Fibroblast of mammary gland (primary cell): ENCODE data around the gene MEGF10.
"Not testable (repeated sequence)": the region's sequence is repeated elsewhere in the genome, so short reads cannot be mapped to it uniquely, and the experiment has no call there.

Experiments used
- DNase-seq: peaks from one replicate; pipeline ENCODE4 v3.0.0-alpha.2; 2010; ENCODE audit warnings: low read depth
- H3K4me3 ChIP-seq: 2 replicates; pipeline ENCODE4 v1.5.1; 2011; ENCODE audit warnings: low read depth, mild to moderate bottlenecking, low read length, moderate library complexity; ENCODE audit not compliant: control insufficient read depth
- CTCF ChIP-seq: conservative IDR thresholded peaks from 2 replicates; pipeline ENCODE4 v1.5.1; 2011; ENCODE audit warnings: low read depth, low read length, inconsistent platforms; ENCODE audit not compliant: control insufficient read depth, insufficient read depth

The MEGF10 gene

GRCh38 chr5:127293373-127293772 lies 2.8 kb downstream of the MEGF10 start:
- TF ChIP-seq CTCF, result no peak
- DNase-seq, result no peak
- no peak overlapping the region for H3K4me3 ChIP-seq

DNA sequence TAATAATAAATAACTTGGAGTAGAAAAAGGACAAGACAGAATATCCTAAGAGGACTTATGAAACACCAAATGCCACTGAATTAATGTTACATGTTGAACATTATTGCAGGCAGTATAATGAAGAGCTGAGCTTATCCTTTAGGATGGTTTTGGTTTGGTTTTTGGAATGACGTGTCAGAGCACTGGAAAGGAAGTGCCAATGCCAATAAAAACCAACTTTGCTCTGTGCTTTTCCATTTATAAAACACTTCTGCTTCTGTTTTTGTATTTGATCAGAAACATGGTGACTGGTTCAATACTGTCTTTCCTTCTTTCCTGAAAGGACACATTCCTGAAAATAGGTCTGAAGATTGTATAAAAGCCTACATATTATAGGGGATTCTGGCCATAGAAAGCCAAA lies 4.2 kb downstream of the MEGF10 start:
- no peak for TF ChIP-seq CTCF
- DNase-seq, result peak; percentile 9

DNA sequence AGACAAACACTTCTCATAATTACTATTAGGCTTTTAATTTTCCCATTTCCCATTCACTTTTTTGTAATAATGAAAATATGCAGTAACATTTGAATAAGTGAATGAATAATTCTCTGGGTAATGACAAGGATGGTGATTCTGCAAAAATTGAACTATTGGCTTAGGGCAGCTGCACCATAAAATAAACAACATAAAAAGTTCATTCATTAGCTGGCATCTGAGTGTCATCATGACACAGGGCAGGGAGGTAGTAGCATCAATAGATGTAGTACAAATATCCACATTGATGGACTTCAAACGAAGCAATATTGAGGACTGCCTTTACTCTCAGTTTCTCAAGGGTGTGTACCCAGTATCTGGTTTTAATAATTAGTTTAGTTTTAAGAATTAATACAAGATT lies 4.9 kb downstream of the MEGF10 start:
- TF ChIP-seq CTCF, result no peak
- no peak for DNase-seq
- H3K4me3 ChIP-seq, result no peak overlapping the region

More for the DNA sequence above, 4.2 kb downstream of the MEGF10 start:
- H3K4me3 ChIP-seq, result no peak overlapping the region

GRCh38 chr5:127296321-127296720 lies 5.7 kb downstream of the MEGF10 start:
- H3K4me3 ChIP-seq, result no peak overlapping the region
- TF ChIP-seq CTCF, result no peak
- DNase-seq, result peak; percentile 91

DNA sequence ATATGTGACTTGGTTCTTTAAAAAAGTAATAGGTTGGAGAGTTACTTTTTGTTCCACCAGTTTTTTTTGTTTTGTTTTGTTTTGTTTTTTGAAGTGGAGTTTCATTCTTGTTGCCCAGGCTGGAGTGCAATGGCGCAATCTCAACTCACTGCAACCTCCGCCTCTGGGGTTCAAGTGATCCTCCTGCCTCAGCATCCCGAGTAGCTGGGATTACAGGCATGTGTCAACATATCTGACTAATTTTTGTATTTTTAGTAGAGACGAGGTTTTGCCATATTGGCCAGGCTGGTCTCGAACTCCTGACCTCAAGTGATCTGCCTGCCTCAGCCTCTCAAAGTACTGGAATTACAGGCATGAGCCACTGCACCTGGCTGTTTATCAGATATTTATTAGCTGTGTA lies 6.3 kb downstream of the MEGF10 start:
- not testable (repeated sequence) for H3K4me3 ChIP-seq
- DNase-seq, result peak; percentile 18

DNA sequence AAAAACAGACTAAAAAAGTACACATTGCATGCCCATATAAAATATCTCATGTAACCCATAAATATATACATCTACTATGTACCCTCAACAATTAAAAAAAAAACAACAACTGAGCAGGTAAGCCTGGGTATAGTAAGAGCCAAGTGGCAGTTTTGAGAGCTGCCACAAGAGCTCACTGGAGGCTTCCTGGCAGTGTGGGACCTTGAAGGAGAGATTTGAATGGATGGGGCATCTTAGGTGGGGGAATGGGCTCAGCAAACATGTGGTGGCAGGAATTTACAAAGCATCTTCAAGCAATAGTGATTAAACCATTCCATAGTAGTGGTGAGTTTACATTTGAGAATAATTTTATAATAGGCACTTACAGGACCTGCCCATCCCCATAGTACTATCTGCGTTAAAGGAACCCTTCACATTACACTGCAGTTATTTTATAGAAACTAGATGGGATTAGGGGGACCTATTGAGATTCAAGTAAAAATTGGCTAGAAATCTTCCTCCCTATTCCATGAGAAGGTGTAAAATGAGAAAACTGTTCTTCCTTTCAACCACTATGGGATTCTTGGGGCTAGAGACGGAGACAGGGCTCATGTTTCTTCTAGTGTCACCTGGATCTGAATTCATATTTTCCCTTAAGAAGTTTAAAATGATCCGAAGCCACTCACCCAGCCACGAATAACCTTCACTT lies 6.9 kb downstream of the MEGF10 start:
- no peak overlapping the region for H3K4me3 ChIP-seq
- DNase-seq, result no peak
- TF ChIP-seq CTCF, result no peak

- TF ChIP-seq CTCF, result no peak
- DNase-seq, result no peak
- no peak overlapping the region for H3K4me3 ChIP-seq
Measured at GRCh38 chr5:127298036-127298429, 7.4 kb downstream of the MEGF10 start.
